WTC11 (cell line): ENCODE results near the gene FSD2. TPM values are rescaled to one million over a fixed set of nuclear protein-coding genes. Genes with fewer than 3 reads are reported as not detected.
A peak's percentile ranks its signal among the peaks of the same experiment; 100 is the strongest.

Source experiments
- ATAC-seq: fragments of 200-7000 bp; cut with Tn5 transposase; 2 replicates; pipeline ENCODE4 v1.10.0; 2021; ENCODE audit warnings: mild to moderate bottlenecking, moderate library complexity
- CTCF ChIA-PET: fragments of 300-600 bp; sonication (Branson Sonifier 250); formaldehyde crosslinking; loops from one replicate; lab custom pipeline; 2021; ENCODE audit warnings: antibody characterized with exemption; lab: Charles Lee
- POLR2A ChIA-PET: fragments of 350-600 bp; sonication (Branson Sonifier 250); formaldehyde crosslinking; loops from one replicate; lab custom pipeline; 2021; ENCODE audit warnings: antibody characterized with exemption; lab: Charles Lee
- DNase-seq: peaks from one replicate; pipeline ENCODE4 v3.0.0; 2021; ENCODE audit warnings: low spot score
- H3K27ac Mint-ChIP-seq: 2 replicates; pipeline ENCODE4 v1.8.0; 2021; ENCODE audit warnings: mixed read lengths
- H3K27me3 Mint-ChIP-seq: 2 replicates; pipeline ENCODE4 v1.8.0; 2021; ENCODE audit warnings: low read depth, mild to moderate bottlenecking, moderate library complexity, mixed read lengths
- H3K36me3 Mint-ChIP-seq: 2 replicates; pipeline ENCODE4 v1.8.0; 2021; ENCODE audit warnings: mixed read lengths
- H3K4me1 Mint-ChIP-seq: 2 replicates; pipeline ENCODE4 v1.8.0; 2022; ENCODE audit warnings: mixed read lengths
- H3K4me3 Mint-ChIP-seq: 2 replicates; pipeline ENCODE4 v1.8.0; 2021; ENCODE audit warnings: mild to moderate bottlenecking, moderate library complexity, mixed read lengths
- H3K9me3 Mint-ChIP-seq: 2 replicates; pipeline ENCODE4 v1.8.0; 2021; ENCODE audit warnings: mixed read lengths
- AFF4 ChIP-seq: sonication (generic); formaldehyde crosslinking; IDR thresholded peaks from 2 replicates; pipeline ENCODE4 v1.8.1; 2023; ENCODE audit warnings: mild to moderate bottlenecking, missing genetic modification reagents, borderline replicate concordance
- ATF1 ChIP-seq: sonication (generic); formaldehyde crosslinking; IDR thresholded peaks from 2 replicates; pipeline ENCODE4 v1.8.1; 2023; ENCODE audit warnings: mild to moderate bottlenecking, moderate library complexity, missing genetic modification reagents
- ESRRA ChIP-seq: sonication (generic); formaldehyde crosslinking; IDR thresholded peaks from 2 replicates; pipeline ENCODE4 v1.8.1; 2022; ENCODE audit warnings: mild to moderate bottlenecking, missing genetic modification reagents, borderline replicate concordance
- FOXJ3 ChIP-seq: sonication (generic); formaldehyde crosslinking; IDR thresholded peaks from 2 replicates; pipeline ENCODE4 v1.9.0; 2021; ENCODE audit warnings: missing genetic modification reagents, mild to moderate bottlenecking, borderline replicate concordance
- FOXK1 ChIP-seq: sonication (generic); formaldehyde crosslinking; IDR thresholded peaks from 2 replicates; pipeline ENCODE4 v1.8.0; 2022; ENCODE audit warnings: mild to moderate bottlenecking, moderate library complexity, missing genetic modification reagents
- GRHL2 ChIP-seq: fragments of 250-450 bp; sonication (Bioruptor Pico); IDR thresholded peaks from 2 replicates; pipeline ENCODE4 v1.8.0; 2022; ENCODE audit warnings: mild to moderate bottlenecking, moderate library complexity; ENCODE audit not compliant: insufficient replicate concordance, severe bottlenecking
- GTF2I ChIP-seq: fragments of 250-450 bp; sonication (Bioruptor Pico); conservative IDR thresholded peaks from 2 replicates; pipeline ENCODE4 v1.4.0; 2021; ENCODE audit warnings: mild to moderate bottlenecking
- IRF2 ChIP-seq: sonication (generic); formaldehyde crosslinking; IDR thresholded peaks from 2 replicates; pipeline ENCODE4 v1.8.0; 2022; ENCODE audit warnings: low read depth, missing genetic modification reagents, borderline replicate concordance
- JAZF1 ChIP-seq: fragments of 250-450 bp; sonication (Bioruptor Pico); IDR thresholded peaks from 2 replicates; pipeline ENCODE4 v1.9.0; 2021; ENCODE audit warnings: moderate library complexity, mild to moderate bottlenecking, inconsistent platforms
- KAT7 ChIP-seq: sonication (generic); formaldehyde crosslinking; IDR thresholded peaks from 2 replicates; pipeline ENCODE4 v1.8.1; 2023; ENCODE audit warnings: missing genetic modification reagents, mild to moderate bottlenecking, borderline replicate concordance
- PRDM15 ChIP-seq: sonication (generic); formaldehyde crosslinking; IDR thresholded peaks from 2 replicates; pipeline ENCODE4 v1.8.0; 2022; ENCODE audit warnings: missing genetic modification reagents
- SMAD3 ChIP-seq: sonication (generic); formaldehyde crosslinking; IDR thresholded peaks from 2 replicates; pipeline ENCODE4 v1.8.0; 2022; ENCODE audit warnings: missing genetic modification reagents, mild to moderate bottlenecking, borderline replicate concordance
- SP1 ChIP-seq: sonication (generic); formaldehyde crosslinking; conservative IDR thresholded peaks from 2 replicates; pipeline ENCODE4 v1.8.1; 2022; ENCODE audit warnings: missing genetic modification reagents
- TEAD1 ChIP-seq: sonication (generic); formaldehyde crosslinking; IDR thresholded peaks from 2 replicates; pipeline ENCODE4 v1.8.0; 2022; ENCODE audit warnings: mild to moderate bottlenecking, missing genetic modification reagents
- ZNF121 ChIP-seq: sonication (generic); formaldehyde crosslinking; IDR thresholded peaks from 2 replicates; pipeline ENCODE4 v1.8.0; 2023; ENCODE audit warnings: missing genetic modification reagents
- ZNF138 ChIP-seq: sonication (generic); formaldehyde crosslinking; conservative IDR thresholded peaks from 2 replicates; pipeline ENCODE4 v1.8.1; 2022; ENCODE audit warnings: mild to moderate bottlenecking, moderate library complexity, missing genetic modification reagents
- ZNF219 ChIP-seq: sonication (generic); formaldehyde crosslinking; IDR thresholded peaks from 2 replicates; pipeline ENCODE4 v1.8.0; 2023; ENCODE audit warnings: missing genetic modification reagents, mild to moderate bottlenecking, borderline replicate concordance
- ZNF263 ChIP-seq: sonication (generic); formaldehyde crosslinking; IDR thresholded peaks from 2 replicates; pipeline ENCODE4 v1.8.1; 2022; ENCODE audit warnings: low read depth, mild to moderate bottlenecking, moderate library complexity, missing genetic modification reagents
- ZNF512 ChIP-seq: sonication (generic); formaldehyde crosslinking; IDR thresholded peaks from 2 replicates; pipeline ENCODE4 v1.8.1; 2022; ENCODE audit warnings: missing genetic modification reagents, borderline replicate concordance
- total RNA-seq: library from RNA; stranded (reverse); gene quantifications from 3 replicates; pipeline ENCODE4 v1.2.3, GENCODE V29; 2021
- TF ChIP-seq, protein P1 (sequence below): sonication (generic); formaldehyde crosslinking; IDR thresholded peaks from 2 replicates; pipeline ENCODE4 v1.8.1; 2023; ENCODE audit warnings: mild to moderate bottlenecking, missing genetic modification reagents, moderate library complexity

The FSD2 gene
- total RNA-seq, 1 experiment from 2014 or later = not detected

GRCh38 chr15:82764740-82765139, 41.1 kb downstream of the FSD2 start:
- Mint-ChIP-seq H3K9me3 (peaks cover 5% of the 10 kb centered on the region; the same call in 1 of the 2 replicates), H3K27me3 (no peaks in the 10 kb centered on the region), H3K4me3 (no peak overlapping the region), H3K36me3 (no peaks in the 10 kb centered on the region), H3K4me1 (peaks cover 13% of the 10 kb centered on the region), H3K27ac (peak overlapping the region; percentile 17; the same call in 1 of the 2 replicates)
- CTCF ChIA-PET = interaction anchor here (0.9 to 1.4 kb wide), 4 partner anchors 15 to 246 kb away, joined by 3 read pairs; no protein-coding TSS in a partner anchor
- POLR2A ChIA-PET = no interaction called here
- DNase-seq = no peak
- TF ChIP-seq SMAD3 = no peak
- no peak for TF ChIP-seq ESRRA (CRISPR knock-in tag)
- TF ChIP-seq ZNF512 = no peak
- TF ChIP-seq GTF2I (CRISPR knock-in tag) = no peak
- TF ChIP-seq KAT7 (CRISPR knock-in tag) = no peak
- TF ChIP-seq GRHL2 (CRISPR knock-in tag) = no peak
- TF ChIP-seq AFF4 (CRISPR knock-in tag) = no peak
- TF ChIP-seq FOXK1 = no peak
- no peak for TF ChIP-seq ZNF121 (CRISPR knock-in tag)
- TF ChIP-seq SP1 (CRISPR knock-in tag) = no peak
- TF ChIP-seq FOXJ3 = no peak
- TF ChIP-seq IRF2 = no peak
- TF ChIP-seq ZNF138 (CRISPR knock-in tag) = no peak
- TF ChIP-seq, protein P1, sequence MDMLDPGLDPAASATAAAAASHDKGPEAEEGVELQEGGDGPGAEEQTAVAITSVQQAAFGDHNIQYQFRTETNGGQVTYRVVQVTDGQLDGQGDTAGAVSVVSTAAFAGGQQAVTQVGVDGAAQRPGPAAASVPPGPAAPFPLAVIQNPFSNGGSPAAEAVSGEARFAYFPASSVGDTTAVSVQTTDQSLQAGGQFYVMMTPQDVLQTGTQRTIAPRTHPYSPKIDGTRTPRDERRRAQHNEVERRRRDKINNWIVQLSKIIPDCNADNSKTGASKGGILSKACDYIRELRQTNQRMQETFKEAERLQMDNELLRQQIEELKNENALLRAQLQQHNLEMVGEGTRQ (CRISPR knock-in tag) = no peak
- no peak for TF ChIP-seq ZNF263 (CRISPR knock-in tag)
- no peak for TF ChIP-seq ATF1 (CRISPR knock-in tag)
- TF ChIP-seq TEAD1 (CRISPR knock-in tag) = no peak
- TF ChIP-seq JAZF1 (CRISPR knock-in tag) = no peak
- no peak for TF ChIP-seq ZNF219 (CRISPR knock-in tag)
- no peak for TF ChIP-seq PRDM15 (CRISPR knock-in tag)
- no peak for ATAC-seq
